ENCODE data around the gene MARS1. TPM values are rescaled to one million over a fixed set of nuclear protein-coding genes. Genes with fewer than 3 reads are reported as not detected.

The MARS1 gene
- total and polyA plus RNA-seq, 3 experiments from 2014 or later: 89.8 to 398 (median 386) TPM

- DNase-seq: peak; percentile 82 to 96 (median 92)
- H3K27ac ChIP-seq (ENCODE audit: low read depth, low read length): peak overlapping the region; percentile 63
- CTCF ChIA-PET: interaction anchor here (0.7 to 7.3 kb wide), 46 partner anchors 10 to 283 kb away, joined by 3 to 167 read pairs (median 4); partner anchors contain the start of genes ARHGAP9, B4GALNT1, DCTN2 and DDIT3
- POLR2A ChIA-PET: interaction anchor here (0.6 to 2.1 kb wide), 5 partner anchors 18 to 161 kb away, joined by 3 to 7 read pairs (median 5); partner anchors contain the start of genes ARHGAP9 and R3HDM2
- no peaks in the 10 kb centered on the region for H3K9me3 ChIP-seq (ENCODE audit: low read length)
- Mint-ChIP-seq H3K27ac (peak overlapping the region; percentile 91 to 98 (median 97)), H3K36me3 (peaks cover 0 to 9% (median 0%) of the 10 kb centered on the region in 3 donors), H3K4me3 (peak overlapping the region; percentile 93 to 98 (median 97)), H3K9me3 (no peaks in the 10 kb centered on the region), H3K4me1 (peaks cover 33 to 50% (median 41%) of the 10 kb centered on the region in 3 donors), H3K27me3 (peaks cover 6 to 22% of the 10 kb centered on the region in 2 donors)
- H3K4me3 ChIP-seq (ENCODE audit: low read length): peak overlapping the region; percentile 92
- peaks cover 7% of the 10 kb centered on the region for H3K27me3 ChIP-seq (ENCODE audit: insufficient read depth, low read length, poor library complexity, severe bottlenecking)
- peaks cover 33% of the 10 kb centered on the region for H3K4me1 ChIP-seq (ENCODE audit: insufficient read depth, low read length)
- H3K36me3 ChIP-seq (ENCODE audit: insufficient read depth, low read length): no peaks in the 10 kb centered on the region
Observed at GRCh38 chr12:57459055-57459749, 28.7 kb upstream of the MARS1 start.

DNA sequence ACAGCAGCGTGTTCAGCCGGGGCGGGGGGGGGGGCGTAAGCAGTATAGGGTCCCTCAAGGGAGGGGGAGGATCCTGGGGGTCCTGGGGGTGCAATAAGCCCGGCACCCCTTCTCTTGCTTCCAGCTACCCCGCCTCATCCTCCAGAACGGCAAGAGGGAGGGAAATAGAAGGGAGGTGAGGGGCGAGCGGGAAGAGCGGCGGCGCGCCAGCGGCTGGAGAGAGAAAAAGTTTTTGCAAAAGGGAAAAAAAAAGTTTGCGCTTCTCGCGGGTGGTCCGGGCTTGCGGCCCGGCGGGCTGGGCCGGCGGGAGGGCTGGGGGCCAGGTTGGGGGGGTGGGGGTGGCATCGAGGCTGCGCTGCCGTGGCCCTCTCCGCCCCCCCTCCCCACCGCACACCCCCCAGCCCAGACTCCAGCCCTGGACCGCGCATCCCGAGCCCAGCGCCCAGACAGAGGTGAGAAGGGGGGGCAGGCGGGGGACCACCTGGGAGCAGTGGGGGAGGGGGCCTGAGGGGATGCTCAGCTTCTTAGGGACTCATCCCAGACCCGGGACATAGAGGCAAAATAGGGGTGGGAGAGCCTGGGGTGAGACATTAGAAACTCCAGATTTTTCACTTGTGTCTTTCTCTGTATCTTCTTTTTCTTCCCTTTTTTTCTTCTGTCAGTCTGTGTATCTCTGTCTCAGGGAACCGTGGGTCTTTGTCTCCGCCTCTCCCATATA, 28.0 kb upstream of the MARS1 start, which contains the start of gene GLI1:
Gene GLI1 (plus strand): TSS at position 36 of the 718 bp plus-strand sequence. CDS start 3,907 bp downstream, outside the sequence.
- H3K36me3 ChIP-seq (ENCODE audit: insufficient read depth, low read length): no peaks in the 10 kb centered on the region
- peaks cover 0 to 9% (median 0%) of the 10 kb centered on the region in 3 donors for H3K36me3 Mint-ChIP-seq
- H3K27ac Mint-ChIP-seq: peak within 1 kb of the TSS; percentile 91 to 98 (median 97)
- ChIA-PET CTCF (interaction anchor here (0.9 to 7.3 kb wide), 27 partner anchors 9 to 282 kb away, joined by 3 to 167 read pairs (median 5); partner anchors contain the start of genes ARHGAP9, DCTN2, DDIT3 and OS9), POLR2A (interaction anchor here (0.6 to 4.4 kb wide), 7 partner anchors 11 to 161 kb away, joined by 3 to 20 read pairs (median 4); partner anchors contain the start of genes ARHGAP9 and DCTN2)
- peaks cover 7% of the 10 kb centered on the region for H3K27me3 ChIP-seq (ENCODE audit: insufficient read depth, low read length, poor library complexity, severe bottlenecking)
- peak within 1 kb of the TSS; percentile 92 for H3K4me3 ChIP-seq (ENCODE audit: low read length)
- H3K27me3 Mint-ChIP-seq: peaks cover 6 to 22% of the 10 kb centered on the region in 2 donors
- no peaks in the 10 kb centered on the region for H3K9me3 ChIP-seq (ENCODE audit: low read length)
- H3K4me3 Mint-ChIP-seq: peak within 1 kb of the TSS; percentile 93 to 98 (median 97)
- H3K27ac ChIP-seq (ENCODE audit: low read depth, low read length): peak within 1 kb of the TSS; percentile 63
- H3K9me3 Mint-ChIP-seq: no peaks in the 10 kb centered on the region
- H3K4me1 ChIP-seq (ENCODE audit: insufficient read depth, low read length): peaks cover 33% of the 10 kb centered on the region
- peak in 1 of 5 donors; percentile 25 for DNase-seq
- peaks cover 33 to 52% (median 41%) of the 10 kb centered on the region in 3 donors for H3K4me1 Mint-ChIP-seq

DNA sequence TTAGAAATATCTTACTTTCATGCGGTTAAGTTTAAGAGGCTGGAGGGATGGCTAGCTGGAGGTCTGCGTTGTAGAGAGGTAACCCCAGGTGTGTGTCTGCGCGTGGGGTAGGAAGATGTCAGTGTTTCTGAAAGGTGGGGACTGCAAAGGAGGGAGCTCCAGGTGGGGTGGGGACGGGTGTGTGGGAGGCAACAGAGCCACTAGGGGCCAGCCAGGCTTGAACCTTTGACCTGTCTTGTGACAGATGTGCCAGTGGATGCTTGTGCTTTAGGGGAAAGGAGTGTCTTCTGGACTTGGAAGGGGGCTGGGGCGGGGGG, 27.4 kb upstream of the MARS1 start:
- peak overlapping the region; percentile 79 to 93 (median 88) for H3K4me3 Mint-ChIP-seq
- peaks cover 33 to 52% (median 41%) of the 10 kb centered on the region in 3 donors for H3K4me1 Mint-ChIP-seq
- H3K36me3 Mint-ChIP-seq: peaks cover 0 to 9% (median 0%) of the 10 kb centered on the region in 3 donors
- DNase-seq: no peak
- no peaks in the 10 kb centered on the region for H3K36me3 ChIP-seq (ENCODE audit: insufficient read depth, low read length)
- peaks cover 33% of the 10 kb centered on the region for H3K4me1 ChIP-seq (ENCODE audit: insufficient read depth, low read length)
- peaks cover 6 to 22% of the 10 kb centered on the region in 2 donors for H3K27me3 Mint-ChIP-seq
- no peaks in the 10 kb centered on the region for H3K9me3 ChIP-seq (ENCODE audit: low read length)
- no peaks in the 10 kb centered on the region for H3K9me3 Mint-ChIP-seq
- POLR2A ChIA-PET: interaction anchor here (1.0 to 4.4 kb wide), 4 partner anchors 10 to 87 kb away, joined by 3 to 20 read pairs (median 6); partner anchors contain the start of genes ARHGAP9 and DCTN2
- CTCF ChIA-PET: interaction anchor here (0.9 to 7.3 kb wide), 7 partner anchors 9 to 233 kb away, joined by 3 to 167 read pairs (median 5); partner anchors contain the start of genes ARHGAP9, DDIT3 and OS9
- no peak overlapping the region for H3K27ac ChIP-seq (ENCODE audit: low read depth, low read length)
- H3K4me3 ChIP-seq (ENCODE audit: low read length): no peak overlapping the region
- peaks cover 7% of the 10 kb centered on the region for H3K27me3 ChIP-seq (ENCODE audit: insufficient read depth, low read length, poor library complexity, severe bottlenecking)
- peak overlapping the region in 7 of 8 donors; percentile 22 to 87 (median 76) for H3K27ac Mint-ChIP-seq

GRCh38 chr12:57460841-57461275, 27.0 kb upstream of the MARS1 start:
- Histone ChIP-seq H3K27ac (ENCODE audit: low read depth, low read length) (peak overlapping the region; percentile 16), H3K4me1 (ENCODE audit: insufficient read depth, low read length) (peaks cover 33% of the 10 kb centered on the region), H3K9me3 (ENCODE audit: low read length) (no peaks in the 10 kb centered on the region), H3K27me3 (ENCODE audit: insufficient read depth, low read length, poor library complexity, severe bottlenecking) (peaks cover 7% of the 10 kb centered on the region), H3K36me3 (ENCODE audit: insufficient read depth, low read length) (no peaks in the 10 kb centered on the region), H3K4me3 (ENCODE audit: low read length) (no peak overlapping the region)
- ChIA-PET POLR2A (interaction anchor here (0.7 to 4.4 kb wide), 4 partner anchors 10 to 86 kb away, joined by 3 to 20 read pairs (median 4); partner anchors contain the start of genes ARHGAP9 and DCTN2), CTCF (interaction anchor here (1.1 to 7.3 kb wide), 9 partner anchors 8 to 222 kb away, joined by 3 to 167 read pairs (median 4); partner anchors contain the start of genes ARHGAP9 and DDIT3)
- no peaks in the 10 kb centered on the region for H3K9me3 Mint-ChIP-seq
- peak overlapping the region in 4 of 8 donors; percentile 39 to 76 (median 48) for H3K27ac Mint-ChIP-seq
- peaks cover 6 to 21% of the 10 kb centered on the region in 2 donors for H3K27me3 Mint-ChIP-seq
- H3K4me1 Mint-ChIP-seq: peaks cover 33 to 49% (median 41%) of the 10 kb centered on the region in 3 donors
- peak overlapping the region; percentile 74 to 93 (median 88) for H3K4me3 Mint-ChIP-seq
- no peak for DNase-seq
- H3K36me3 Mint-ChIP-seq: peaks cover 0 to 9% (median 0%) of the 10 kb centered on the region in 3 donors

DNA sequence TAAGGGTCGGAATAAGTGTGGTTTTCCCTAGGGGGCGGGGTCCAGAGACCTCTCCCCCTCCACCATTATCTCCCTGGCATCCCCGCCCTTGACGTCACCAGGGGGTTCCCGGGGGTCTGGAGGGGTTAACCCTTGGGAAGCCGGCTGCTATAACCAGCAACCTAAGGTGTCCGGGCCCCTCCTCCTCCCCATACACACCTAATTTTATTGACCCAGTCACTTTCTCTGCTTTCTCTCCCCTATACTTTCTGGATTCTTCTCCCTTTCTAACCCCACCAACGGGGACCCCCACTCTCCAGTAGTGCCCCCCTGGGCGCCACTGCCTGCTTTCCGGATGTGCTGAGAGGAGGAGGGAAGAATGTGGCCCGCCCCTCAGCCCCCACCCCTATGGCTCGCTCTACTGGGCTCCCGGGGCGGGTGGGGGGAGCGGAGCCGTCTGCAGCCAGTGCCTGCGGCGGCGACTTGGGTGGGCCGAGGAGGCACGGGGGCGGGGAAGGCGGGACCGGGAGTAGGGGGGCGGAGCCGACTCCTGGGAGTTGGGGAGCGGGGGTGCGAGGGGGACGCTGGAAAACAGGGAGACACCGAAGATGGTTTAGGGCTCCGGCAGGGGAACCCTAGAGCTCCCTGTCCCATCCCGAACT, 26.5 kb upstream of the MARS1 start:
- Mint-ChIP-seq H3K9me3 (no peaks in the 10 kb centered on the region), H3K27ac (peak overlapping the region in 7 of 8 donors; percentile 49 to 92 (median 80)), H3K36me3 (peaks cover 0 to 9% (median 0%) of the 10 kb centered on the region in 3 donors), H3K4me1 (peaks cover 30 to 45% (median 36%) of the 10 kb centered on the region in 3 donors), H3K4me3 (peak overlapping the region; percentile 84 to 93 (median 93)), H3K27me3 (peaks cover 6 to 19% of the 10 kb centered on the region in 2 donors)
- Histone ChIP-seq H3K9me3 (ENCODE audit: low read length) (no peaks in the 10 kb centered on the region), H3K4me1 (ENCODE audit: insufficient read depth, low read length) (peaks cover 33% of the 10 kb centered on the region), H3K27ac (ENCODE audit: low read depth, low read length) (peak overlapping the region; percentile 16), H3K36me3 (ENCODE audit: insufficient read depth, low read length) (no peaks in the 10 kb centered on the region), H3K4me3 (ENCODE audit: low read length) (peak overlapping the region; percentile 69), H3K27me3 (ENCODE audit: insufficient read depth, low read length, poor library complexity, severe bottlenecking) (peaks cover 7% of the 10 kb centered on the region)
- ChIA-PET CTCF (interaction anchor here (1.0 to 7.3 kb wide), 14 partner anchors 8 to 232 kb away, joined by 3 to 167 read pairs (median 4); partner anchors contain the start of genes ARHGAP9, MBD6 and OS9), POLR2A (interaction anchor here (0.7 to 4.4 kb wide), 3 partner anchors 16 to 18 kb away, joined by 3 to 20 read pairs (median 3); partner anchors contain the start of gene ARHGAP9)
- DNase-seq: peak in 2 of 5 donors; percentile 44 to 72

GRCh38 chr12:57461917-57462250, 26.0 kb upstream of the MARS1 start:
- Mint-ChIP-seq H3K36me3 (peaks cover 0 to 9% (median 0%) of the 10 kb centered on the region in 3 donors), H3K27me3 (peaks cover 6 to 19% of the 10 kb centered on the region in 2 donors), H3K4me3 (peak overlapping the region; percentile 84 to 93 (median 93)), H3K9me3 (no peaks in the 10 kb centered on the region), H3K4me1 (peaks cover 30 to 46% (median 36%) of the 10 kb centered on the region in 3 donors), H3K27ac (peak overlapping the region in 7 of 8 donors; percentile 43 to 92 (median 80))
- ChIA-PET POLR2A (interaction anchor here (0.8 to 4.4 kb wide), 2 partner anchors 16 to 18 kb away, joined by 3 to 20 read pairs; partner anchors contain the start of gene ARHGAP9), CTCF (interaction anchor here (1.0 to 7.3 kb wide), 17 partner anchors 10 to 280 kb away, joined by 3 to 167 read pairs (median 4); partner anchors contain the start of genes ARHGAP9, DDIT3, MBD6 and OS9)
- DNase-seq: no peak
- Histone ChIP-seq H3K36me3 (ENCODE audit: insufficient read depth, low read length) (no peaks in the 10 kb centered on the region), H3K4me1 (ENCODE audit: insufficient read depth, low read length) (peaks cover 33% of the 10 kb centered on the region), H3K27ac (ENCODE audit: low read depth, low read length) (peak overlapping the region; percentile 9), H3K9me3 (ENCODE audit: low read length) (no peaks in the 10 kb centered on the region), H3K27me3 (ENCODE audit: insufficient read depth, low read length, poor library complexity, severe bottlenecking) (peaks cover 7% of the 10 kb centered on the region), H3K4me3 (ENCODE audit: low read length) (peak overlapping the region; percentile 69)

Data from CD8-positive, alpha-beta memory T cell (primary cell).